ENCODE data around the gene DPPA5. TPM values are rescaled to one million over a fixed set of nuclear protein-coding genes. Genes with fewer than 3 reads are reported as not detected.
"Not testable (repeated sequence)": the region's sequence is repeated elsewhere in the genome, so short reads cannot be mapped to it uniquely, and the experiment has no call there.

The DPPA5 gene
- total RNA-seq, 2 donors from 2014 or later: 4.1 TPM; not detected in 1

GRCh38 chr6:73325656-73326055, 28.4 kb downstream of the DPPA5 start:
- Histone ChIP-seq H3K36me3 (no peaks in the 10 kb centered on the region), H3K4me3 (no peak overlapping the region), H3K27ac (no peak overlapping the region), H3K9me3 (no peaks in the 10 kb centered on the region), H3K27me3 (replicated peaks; ENCODE audit: insufficient read depth) (no peaks in the 10 kb centered on the region), H3K4me1 (replicated peaks) (no peaks in the 10 kb centered on the region)
- DNase-seq (ENCODE audit: low spot score): no peak
- TF ChIP-seq CTCF (IDR thresholded peaks at IDR 0.05) (no peak), POLR2AphosphoS5 (IDR thresholded peaks at IDR 0.05) (no peak), POLR2A (IDR thresholded peaks at IDR 0.05) (no peak)
- 96% methylated on average over 3 of the region's 3 CpGs for WGBS
- intact Hi-C loops (cut with DNase I): loop anchor here (2.0 kb wide), 1 partner anchor 41 kb away; no protein-coding TSS in a partner anchor

- Histone ChIP-seq H3K27ac (no peak overlapping the region), H3K27me3 (replicated peaks; ENCODE audit: insufficient read depth) (no peaks in the 10 kb centered on the region), H3K4me1 (replicated peaks) (no peaks in the 10 kb centered on the region), H3K9me3 (no peaks in the 10 kb centered on the region), H3K4me3 (no peak overlapping the region), H3K36me3 (no peaks in the 10 kb centered on the region)
- WGBS: 97% methylated on average over 2 of the region's 2 CpGs
- no peak for DNase-seq (ENCODE audit: low spot score)
- intact Hi-C loops (cut with DNase I): no loop called here
- TF ChIP-seq POLR2A (IDR thresholded peaks at IDR 0.05): no peak
- TF ChIP-seq POLR2AphosphoS5 (IDR thresholded peaks at IDR 0.05): no peak
- TF ChIP-seq CTCF (IDR thresholded peaks at IDR 0.05): no peak
Observed at GRCh38 chr6:73323323-73323722, 30.8 kb downstream of the DPPA5 start.

- no peaks in the 10 kb centered on the region for H3K36me3 ChIP-seq
- no peaks in the 10 kb centered on the region for H3K27me3 ChIP-seq (replicated peaks; ENCODE audit: insufficient read depth)
- no peaks in the 10 kb centered on the region for H3K9me3 ChIP-seq
- WGBS: 18% methylated on average over 56 of the region's 61 CpGs
- H3K4me1 ChIP-seq (replicated peaks): no peaks in the 10 kb centered on the region
- DNase-seq (ENCODE audit: low spot score): no peak
- H3K27ac ChIP-seq: no peak overlapping the region
- intact Hi-C loops (cut with DNase I): no loop called here
- TF ChIP-seq CTCF (IDR thresholded peaks at IDR 0.05): no peak
- no peak for TF ChIP-seq POLR2A (IDR thresholded peaks at IDR 0.05)
- no peak for TF ChIP-seq POLR2AphosphoS5 (IDR thresholded peaks at IDR 0.05)
- H3K4me3 ChIP-seq: peak overlapping the region in 1 of 2 donors; percentile 3
Observed at GRCh38 chr6:73314577-73315492, 39.2 kb downstream of the DPPA5 start.

- H3K27me3 ChIP-seq (replicated peaks; ENCODE audit: insufficient read depth); intact Hi-C loops (cut with DNase I); H3K36me3 ChIP-seq; DNase-seq (ENCODE audit: low spot score); H3K4me1 ChIP-seq (replicated peaks); H3K9me3 ChIP-seq: not testable (repeated sequence)
- H3K4me3 ChIP-seq: peak overlapping the region; percentile 41 to 50
- H3K27ac ChIP-seq: peak overlapping the region in 1 of 2 donors; percentile 35
- 12% methylated on average over 4 of the region's 4 CpGs for WGBS
Observed at GRCh38 chr6:73310503-73310845, 43.6 kb downstream of the DPPA5 start.

GRCh38 chr6:73309785-73310502, 44.1 kb downstream of the DPPA5 start:
- Histone ChIP-seq H3K36me3 (no peaks in the 10 kb centered on the region), H3K9me3 (no peaks in the 10 kb centered on the region), H3K27me3 (replicated peaks; ENCODE audit: insufficient read depth) (no peaks in the 10 kb centered on the region), H3K27ac (peak overlapping the region; percentile 35 to 50), H3K4me1 (replicated peaks) (no peaks in the 10 kb centered on the region), H3K4me3 (peak overlapping the region; percentile 41 to 50)
- DNase-seq (ENCODE audit: low spot score): peak; percentile 27
- TF ChIP-seq POLR2A (IDR thresholded peaks at IDR 0.05) (no peak), CTCF (IDR thresholded peaks at IDR 0.05) (peak in 2 of 4 experiments; percentile 22 to 33), POLR2AphosphoS5 (IDR thresholded peaks at IDR 0.05) (no peak)
- intact Hi-C loops (cut with DNase I): no loop called here
- WGBS: under 1% methylated on average over 50 of the region's 59 CpGs

Measured in prostate gland (tissue), 2 donors.